ENCODE data around the gene DDI2.
"Not testable (repeated sequence)": the region's sequence is repeated elsewhere in the genome, so short reads cannot be mapped to it uniquely, and the experiment has no call there.

DDI2 gene

GRCh38 chr1:15637826-15638225 is 20.6 kb downstream of the DDI2 start:
- DNase-seq = no peak

GRCh38 chr1:15639262-15639661 is 22.0 kb downstream of the DDI2 start:
- DNase-seq = no peak

GRCh38 chr1:15639931-15640330 is 22.7 kb downstream of the DDI2 start:
- no peak for DNase-seq

GRCh38 chr1:15640667-15641066 is 23.4 kb downstream of the DDI2 start:
- DNase-seq = no peak

- DNase-seq = no peak
Observed at GRCh38 chr1:15649937-15650336, 32.7 kb downstream of the DDI2 start.

- no peak for DNase-seq
Observed at GRCh38 chr1:15650433-15650832, 33.2 kb downstream of the DDI2 start.

- DNase-seq = not testable (repeated sequence)
Observed at GRCh38 chr1:15652130-15652529, 34.9 kb downstream of the DDI2 start.

- DNase-seq = no peak
Observed at GRCh38 chr1:15654091-15654690, 36.9 kb downstream of the DDI2 start.

GRCh38 chr1:15656464-15656863 is 39.2 kb downstream of the DDI2 start:
- DNase-seq = no peak

GRCh38 chr1:15657021-15657420 is 39.8 kb downstream of the DDI2 start:
- DNase-seq = no peak

- no peak for DNase-seq
Observed at GRCh38 chr1:15660151-15660550, 42.9 kb downstream of the DDI2 start.

- DNase-seq = no peak
Observed at GRCh38 chr1:15662477-15662876, 45.2 kb downstream of the DDI2 start.

GRCh38 chr1:15663925-15664324 is 46.7 kb downstream of the DDI2 start:
- no peak for DNase-seq

- no peak for DNase-seq
Observed at GRCh38 chr1:15667362-15667761, 50.1 kb downstream of the DDI2 start.

- DNase-seq = no peak
Observed at GRCh38 chr1:15668089-15668754, 51.0 kb downstream of the DDI2 start.

GRCh38 chr1:15669074-15669473 is 51.8 kb downstream of the DDI2 start:
- no peak for DNase-seq

- DNase-seq = no peak
Observed at GRCh38 chr1:15669864-15670263, 52.6 kb downstream of the DDI2 start.

GRCh38 chr1:15671430-15671829 is 54.2 kb downstream of the DDI2 start:
- no peak for DNase-seq

- DNase-seq = no peak
Observed at GRCh38 chr1:15674386-15675159, 57.3 kb downstream of the DDI2 start.

- DNase-seq = no peak
Observed at GRCh38 chr1:15676010-15676409, 58.8 kb downstream of the DDI2 start.

GRCh38 chr1:15676688-15677661 is 59.7 kb downstream of the DDI2 start:
- DNase-seq = no peak

GRCh38 chr1:15678578-15678977 is 61.3 kb downstream of the DDI2 start:
- no peak for DNase-seq

- DNase-seq = no peak
Observed at GRCh38 chr1:15680131-15680530, 62.9 kb downstream of the DDI2 start.
